MM.1S (cell line): ENCODE data around the gene INTS2.
A peak's percentile ranks its signal among the peaks of the same experiment; 100 is the strongest.

Experiments used
- DNase-seq: peaks from one replicate; pipeline ENCODE4 v3.0.0-alpha.2; 2015
- H2AFZ ChIP-seq: fragments of 300-600 bp; sonication (generic); 2 replicates; pipeline ENCODE4 v1.6.0; 2016; ENCODE audit warnings: antibody characterized with exemption, low read length
- H3F3A ChIP-seq: fragments of 300-600 bp; sonication (generic); 2 replicates; pipeline ENCODE4 v1.6.1; 2016; ENCODE audit warnings: mild to moderate bottlenecking, antibody characterized with exemption, low read length, moderate library complexity, mixed read lengths; ENCODE audit not compliant: insufficient read depth
- H3K27ac ChIP-seq: fragments of 300-600 bp; sonication (generic); 2 replicates; pipeline ENCODE4 v1.5.1; 2016; ENCODE audit warnings: mild to moderate bottlenecking, low read length
- H3K27me3 ChIP-seq: fragments of 300-600 bp; sonication (generic); replicated peaks from 2 replicates; pipeline ENCODE4 v1.6.0; 2016; ENCODE audit warnings: low read length; ENCODE audit not compliant: insufficient read depth
- H3K36me3 ChIP-seq: fragments of 300-600 bp; sonication (generic); replicated peaks from 2 replicates; pipeline ENCODE4 v1.6.1; 2016; ENCODE audit warnings: mild to moderate bottlenecking, low read length, mixed read lengths; ENCODE audit not compliant: insufficient read depth
- H3K4me1 ChIP-seq: fragments of 300-600 bp; sonication (generic); 2 replicates; pipeline ENCODE4 v1.6.1; 2016; ENCODE audit warnings: low read length, mixed read lengths
- H3K4me2 ChIP-seq: fragments of 300-600 bp; sonication (generic); 2 replicates; pipeline ENCODE4 v1.6.0; 2016; ENCODE audit warnings: low read depth, low read length
- H3K4me3 ChIP-seq: fragments of 300-600 bp; sonication (generic); 2 replicates; pipeline ENCODE4 v1.5.1; 2016; ENCODE audit warnings: low read length, mixed read lengths
- H3K79me2 ChIP-seq: fragments of 300-600 bp; sonication (generic); 2 replicates; pipeline ENCODE4 v1.6.1; 2016; ENCODE audit warnings: mixed run types, low read length, mixed read lengths
- H3K9ac ChIP-seq: fragments of 300-600 bp; sonication (generic); 2 replicates; pipeline ENCODE4 v1.6.1; 2016; ENCODE audit warnings: low read length, mixed read lengths
- H3K9me2 ChIP-seq: fragments of 300-600 bp; sonication (generic); replicated peaks from 2 replicates; pipeline ENCODE4 v1.6.1; 2016; ENCODE audit warnings: mild to moderate bottlenecking, low read length, mixed read lengths; ENCODE audit not compliant: insufficient read depth
- H3K9me3 ChIP-seq: fragments of 300-600 bp; sonication (generic); replicated peaks from 2 replicates; pipeline ENCODE4 v1.6.1; 2016; ENCODE audit warnings: mild to moderate bottlenecking, low read length, mixed read lengths; ENCODE audit not compliant: insufficient read depth
- H4K20me1 ChIP-seq: fragments of 300-600 bp; sonication (generic); 2 replicates; pipeline ENCODE4 v1.6.1; 2016; ENCODE audit warnings: mild to moderate bottlenecking, low read length, moderate library complexity, mixed read lengths; ENCODE audit not compliant: insufficient read depth
- CTCF ChIP-seq: fragments of 300-600 bp; sonication (generic); IDR thresholded peaks from 2 replicates; pipeline ENCODE4 v1.5.1; 2016; ENCODE audit warnings: antibody characterized with exemption, low read length, mixed read lengths
- EZH2 ChIP-seq: fragments of 300-600 bp; sonication (generic); optimal IDR thresholded peaks from 2 replicates; pipeline ENCODE3; 2017; ENCODE audit warnings: low read depth, mild to moderate bottlenecking, antibody characterized with exemption, low read length, mixed read lengths
- EZH2phosphoT487 ChIP-seq: fragments of 300-600 bp; sonication (generic); IDR thresholded peaks from 2 replicates; pipeline ENCODE4 v1.6.1; 2018; ENCODE audit warnings: antibody characterized with exemption, low read length

The INTS2 gene

GRCh38 chr17:61946359-61946758, 18.6 kb upstream of the INTS2 start:
- Histone ChIP-seq H2AFZ (no peak overlapping the region), H3K4me1 (no peaks in the 10 kb centered on the region), H3K36me3 (peaks cover 2% of the 10 kb centered on the region; the same call in 1 of the 2 replicates), H3K9me2 (no peaks in the 10 kb centered on the region), H3K27me3 (no peaks in the 10 kb centered on the region), H3F3A (no peaks in the 10 kb centered on the region), H3K79me2 (no peaks in the 10 kb centered on the region), H3K27ac (no peak overlapping the region), H3K9me3 (no peaks in the 10 kb centered on the region), H4K20me1 (no peaks in the 10 kb centered on the region), H3K9ac (no peak overlapping the region), H3K4me2 (no peak overlapping the region), H3K4me3 (no peak overlapping the region)
- TF ChIP-seq EZH2, result no peak
- no peak for TF ChIP-seq EZH2phosphoT487
- no peak for TF ChIP-seq CTCF
- DNase-seq, result no peak

GRCh38 chr17:61943117-61943516, 15.3 kb upstream of the INTS2 start:
- no peak overlapping the region for H3K27ac ChIP-seq
- no peaks in the 10 kb centered on the region for H3K79me2 ChIP-seq
- H3K4me1 ChIP-seq, result no peaks in the 10 kb centered on the region
- no peaks in the 10 kb centered on the region for H4K20me1 ChIP-seq
- no peaks in the 10 kb centered on the region for H3K27me3 ChIP-seq
- no peak for DNase-seq
- no peak overlapping the region for H3K9ac ChIP-seq
- H3K9me3 ChIP-seq, result no peaks in the 10 kb centered on the region
- no peak for TF ChIP-seq EZH2phosphoT487
- TF ChIP-seq EZH2, result no peak
- no peak for TF ChIP-seq CTCF
- H3K4me3 ChIP-seq, result no peak overlapping the region
- H3K4me2 ChIP-seq, result no peak overlapping the region
- no peaks in the 10 kb centered on the region for H3F3A ChIP-seq
- no peak overlapping the region for H2AFZ ChIP-seq
- peaks cover 2% of the 10 kb centered on the region; the same call in 1 of the 2 replicates for H3K36me3 ChIP-seq
- no peaks in the 10 kb centered on the region for H3K9me2 ChIP-seq

GRCh38 chr17:61942085-61942484, 14.3 kb upstream of the INTS2 start:
- Histone ChIP-seq H3K27me3 (no peaks in the 10 kb centered on the region), H2AFZ (no peak overlapping the region), H3K79me2 (no peaks in the 10 kb centered on the region), H3K9ac (no peak overlapping the region), H3K27ac (no peak overlapping the region), H3K36me3 (peaks cover 2% of the 10 kb centered on the region; the same call in 1 of the 2 replicates), H3F3A (no peaks in the 10 kb centered on the region), H3K9me3 (no peaks in the 10 kb centered on the region), H3K4me3 (no peak overlapping the region), H3K9me2 (no peaks in the 10 kb centered on the region), H3K4me1 (no peaks in the 10 kb centered on the region), H4K20me1 (no peaks in the 10 kb centered on the region), H3K4me2 (no peak overlapping the region)
- no peak for DNase-seq
- TF ChIP-seq EZH2 (no peak), EZH2phosphoT487 (no peak), CTCF (no peak)

- peak overlapping the region; percentile 68 for H2AFZ ChIP-seq
- peaks cover 11% of the 10 kb centered on the region for H3F3A ChIP-seq
- H4K20me1 ChIP-seq, result no peaks in the 10 kb centered on the region
- no peak for DNase-seq
- peaks cover 9% of the 10 kb centered on the region for H3K4me1 ChIP-seq
- H3K36me3 ChIP-seq, result no peaks in the 10 kb centered on the region; the same call in 1 of the 2 replicates
- H3K9me2 ChIP-seq, result no peaks in the 10 kb centered on the region
- peak overlapping the region; percentile 88; the same call in 1 of the 2 replicates for H3K9ac ChIP-seq
- no peaks in the 10 kb centered on the region for H3K9me3 ChIP-seq
- peak overlapping the region; percentile 96 for H3K4me2 ChIP-seq
- TF ChIP-seq CTCF (no peak), EZH2phosphoT487 (no peak), EZH2 (no peak)
- H3K79me2 ChIP-seq, result peaks cover 14% of the 10 kb centered on the region
- H3K4me3 ChIP-seq, result peak overlapping the region; percentile 89
- H3K27me3 ChIP-seq, result no peaks in the 10 kb centered on the region
- no peak overlapping the region for H3K27ac ChIP-seq
Observed at GRCh38 chr17:61928101-61928436, 287 bp upstream of the INTS2 start.
